ENCODE data around the gene OR51E2. TPM values are rescaled to one million over a fixed set of nuclear protein-coding genes. Genes with fewer than 3 reads are reported as not detected.
A peak's percentile ranks its signal among the peaks of the same experiment; 100 is the strongest.

OR51E2 gene
- total RNA-seq, 1 donor: not detected

- Histone ChIP-seq H3K4me3 (ENCODE audit: insufficient read depth, low read length) (no peak overlapping the region), H3K4me1 (ENCODE audit: insufficient read depth, low read length) (no peaks in the 10 kb centered on the region), H3K36me3 (ENCODE audit: insufficient read depth, low read length) (no peaks in the 10 kb centered on the region), H2AFZ (ENCODE audit: low read length) (no peak overlapping the region), H4K20me1 (ENCODE audit: insufficient read depth, low read length) (no peaks in the 10 kb centered on the region), H3K9me3 (ENCODE audit: low read depth, low read length) (no peaks in the 10 kb centered on the region), H3K27me3 (ENCODE audit: insufficient read depth, low read length) (peaks cover 5% of the 10 kb centered on the region), H3K79me2 (ENCODE audit: insufficient read depth, low read length) (no peaks in the 10 kb centered on the region), H3K27ac (ENCODE audit: low read depth, low read length) (no peak overlapping the region), H3K4me2 (ENCODE audit: insufficient read depth, low read length) (no peak overlapping the region)
- no peak for DNase-seq (ENCODE audit: insufficient read length, low spot score, missing footprints)
- TF ChIP-seq CTCF (IDR thresholded peaks at IDR 0.05; ENCODE audit: extremely low read depth, low read depth, low read length): no peak
These were observed 60.0 kb downstream of the OR51E2 start for GRCh38 chr11:4637662-4638047.

DNA sequence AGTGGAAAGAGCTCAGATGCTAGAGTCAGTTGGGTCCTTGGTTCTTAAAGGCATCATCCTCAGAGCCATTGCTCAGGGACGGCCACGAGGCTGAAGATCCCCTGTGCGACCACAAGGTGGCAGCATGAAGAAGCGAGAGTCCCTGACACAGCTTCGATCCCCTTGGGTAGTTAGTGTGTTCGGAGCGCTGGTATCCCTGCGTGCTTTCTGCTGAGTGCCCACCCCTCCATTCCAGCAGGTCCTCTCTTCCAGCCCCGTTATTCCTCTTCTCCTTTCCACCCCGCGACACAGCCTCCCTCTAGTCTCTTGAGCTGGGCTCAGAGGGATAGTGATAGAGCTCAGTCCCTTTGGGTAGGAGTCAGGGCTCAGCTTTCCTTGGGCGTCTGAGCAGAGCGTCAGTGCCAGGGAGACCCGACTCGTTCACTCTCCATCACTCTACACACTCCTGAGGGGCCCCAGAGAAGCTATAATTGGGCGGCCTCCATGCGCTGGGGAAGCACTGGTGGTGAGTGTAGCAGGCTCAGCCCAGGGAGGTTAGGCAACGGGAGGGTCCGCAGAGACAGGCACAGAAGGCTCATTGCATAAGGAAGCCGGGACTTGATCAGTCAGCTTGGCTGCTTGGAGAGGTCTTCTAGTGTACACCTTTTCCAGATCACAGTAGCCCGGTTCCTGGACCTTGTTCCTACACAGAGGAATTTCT is 60.5 kb downstream of the OR51E2 start, which contains the start of gene OR51D1:
Gene OR51D1, plus strand, starts transcription at position 516 of the 700 bp plus-strand sequence. CDS start 2,314 bp downstream, outside the sequence.
- Histone ChIP-seq H2AFZ (ENCODE audit: low read length) (peak within 1 kb of the TSS; percentile 74), H3K9me3 (ENCODE audit: low read depth, low read length) (no peaks in the 10 kb centered on the region), H3K36me3 (ENCODE audit: insufficient read depth, low read length) (no peaks in the 10 kb centered on the region), H3K27ac (ENCODE audit: low read depth, low read length) (no peak within 1 kb of the TSS), H3K27me3 (ENCODE audit: insufficient read depth, low read length) (peaks cover 5% of the 10 kb centered on the region), H4K20me1 (ENCODE audit: insufficient read depth, low read length) (no peaks in the 10 kb centered on the region), H3K4me2 (ENCODE audit: insufficient read depth, low read length) (peak within 1 kb of the TSS; percentile 74), H3K79me2 (ENCODE audit: insufficient read depth, low read length) (no peaks in the 10 kb centered on the region), H3K4me1 (ENCODE audit: insufficient read depth, low read length) (no peaks in the 10 kb centered on the region), H3K4me3 (ENCODE audit: insufficient read depth, low read length) (peak within 1 kb of the TSS; percentile 38)
- peak; percentile 90 for TF ChIP-seq CTCF (IDR thresholded peaks at IDR 0.05; ENCODE audit: extremely low read depth, low read depth, low read length)
- DNase-seq (ENCODE audit: insufficient read length, low spot score, missing footprints): peak; percentile 80

- Histone ChIP-seq H2AFZ (ENCODE audit: low read length) (no peak overlapping the region), H3K79me2 (ENCODE audit: insufficient read depth, low read length) (no peaks in the 10 kb centered on the region), H3K27me3 (ENCODE audit: insufficient read depth, low read length) (peaks cover 5% of the 10 kb centered on the region), H3K4me1 (ENCODE audit: insufficient read depth, low read length) (no peaks in the 10 kb centered on the region), H3K27ac (ENCODE audit: low read depth, low read length) (no peak overlapping the region), H4K20me1 (ENCODE audit: insufficient read depth, low read length) (no peaks in the 10 kb centered on the region), H3K9me3 (ENCODE audit: low read depth, low read length) (no peaks in the 10 kb centered on the region), H3K36me3 (ENCODE audit: insufficient read depth, low read length) (no peaks in the 10 kb centered on the region), H3K4me3 (ENCODE audit: insufficient read depth, low read length) (no peak overlapping the region), H3K4me2 (ENCODE audit: insufficient read depth, low read length) (no peak overlapping the region)
- no peak for TF ChIP-seq CTCF (IDR thresholded peaks at IDR 0.05; ENCODE audit: extremely low read depth, low read depth, low read length)
- no peak for DNase-seq (ENCODE audit: insufficient read length, low spot score, missing footprints)
These were observed 61.5 kb downstream of the OR51E2 start for GRCh38 chr11:4636136-4636535.

Other genes starting within 250 kb of the OR51E2 start
- gene OR52K2, start 248.6 kb downstream of the OR51E2 start, total RNA-seq: not detected in 2 replicates
- gene OR52K1, start 215.2 kb downstream of the OR51E2 start, total RNA-seq: not detected in 2 replicates
- gene OR52M1, start 152.7 kb downstream of the OR51E2 start, total RNA-seq: not detected in 2 replicates
- not detected in 2 replicates for gene OR52I2, start 116.1 kb downstream of the OR51E2 start, total RNA-seq
- not detected in 2 replicates for gene OR52I1, start 103.8 kb downstream of the OR51E2 start, total RNA-seq
- 13.6 and 17.7 TPM in 2 replicates for gene TRIM68, start 89.6 kb downstream of the OR51E2 start, total RNA-seq
- gene OR51D1, start 60.4 kb downstream of the OR51E2 start, total RNA-seq: not detected in 2 replicates
- gene OR51E1, start 53.9 kb downstream of the OR51E2 start, total RNA-seq: not detected in 2 replicates
- not detected in 2 replicates for gene MMP26, start 6.9 kb upstream of the OR51E2 start, total RNA-seq
- not detected in 2 replicates for gene OR51F1, start 72.1 kb upstream of the OR51E2 start, total RNA-seq
- not detected in 2 replicates for gene OR52R1, start 106.5 kb upstream of the OR51E2 start, total RNA-seq
- gene OR51F2, start 123.5 kb upstream of the OR51E2 start, total RNA-seq: not detected in 2 replicates
- gene OR51S1, start 151.4 kb upstream of the OR51E2 start, total RNA-seq: not detected in 2 replicates
- gene OR51T1, start 184.0 kb upstream of the OR51E2 start, total RNA-seq: not detected in 2 replicates
- gene OR51A7, start 205.9 kb upstream of the OR51E2 start, total RNA-seq: not detected in 2 replicates
- gene OR51G2, start 221.5 kb upstream of the OR51E2 start, total RNA-seq: not detected in 2 replicates
- not detected in 2 replicates for gene OR51G1, start 226.5 kb upstream of the OR51E2 start, total RNA-seq
- not detected in 2 replicates for gene OR51A4, start 249.8 kb upstream of the OR51E2 start, total RNA-seq

Data from osteoblast (primary cell).